CD4-positive, alpha-beta T cell (primary cell): ENCODE results near the gene ABCG2. TPM values are rescaled to one million over a fixed set of nuclear protein-coding genes. Genes with fewer than 3 reads are reported as not detected.

ENCODE experiments used
- ATAC-seq: fragments of 200-7000 bp; cut with Tn5 transposase; one replicate; pipeline ENCODE4 v1.10.0; 2022; ENCODE audit warnings: mild to moderate bottlenecking; ENCODE audit not compliant: poor library complexity
- CTCF ChIA-PET: fragments of 350-600 bp; sonication (Branson Sonifier 250); formaldehyde crosslinking; loops from one replicate; lab custom pipeline; 2021; ENCODE audit warnings: antibody characterized with exemption, inconsistent platforms; lab: Charles Lee
- POLR2A ChIA-PET: fragments of 350-600 bp; sonication (Branson Sonifier 250); formaldehyde crosslinking; loops from one replicate; lab custom pipeline; 2021; ENCODE audit warnings: antibody characterized with exemption, inconsistent platforms; lab: Charles Lee
- DNase-seq, 14 experiments: peaks; one replicate each; pipeline ENCODE4 v3.0.0-alpha.2; 2013 to 2020; ENCODE audit warnings: mixed read lengths in 2 of 14
- H3K27ac ChIP-seq, 2 donors: one replicate each; pipeline versions ENCODE4 v1.5.1 to v1.7.0; 2013; ENCODE audit warnings: low read length in 2 of 2, low read depth in 1 of 2, mild to moderate bottlenecking in 1 of 2
- H3K27me3 ChIP-seq, 2 experiments: 1 replicate in 1 of 2; 2 replicates in 1 of 2; pipeline versions ENCODE4 v1.6.1 to v1.7.0; 2013; ENCODE audit warnings: low read length in 2 of 2, control low read depth in 1 of 2, mild to moderate bottlenecking in 1 of 2, moderate library complexity in 1 of 2; ENCODE audit not compliant: insufficient read depth in 2 of 2, control insufficient read depth in 1 of 2
- H3K36me3 ChIP-seq: one replicate; pipeline ENCODE4 v1.6.1; 2013; ENCODE audit warnings: low read length, control low read depth; ENCODE audit not compliant: insufficient read depth
- H3K4me1 ChIP-seq: one replicate; pipeline ENCODE4 v1.6.1; 2013; ENCODE audit warnings: low read length, control low read depth; ENCODE audit not compliant: insufficient read depth
- H3K4me3 ChIP-seq: one replicate; pipeline ENCODE4 v1.5.1; 2013; ENCODE audit warnings: mild to moderate bottlenecking, low read length, moderate library complexity
- H3K9me3 ChIP-seq, 2 experiments: 1 replicate in 1 of 2; 2 replicates in 1 of 2; pipeline versions ENCODE4 v1.6.1 to v1.7.0; 2013; ENCODE audit warnings: low read length in 2 of 2, mild to moderate bottlenecking in 2 of 2, control low read depth in 1 of 2, moderate library complexity in 1 of 2; ENCODE audit not compliant: control insufficient read depth in 1 of 2, insufficient read depth in 1 of 2
- H3K27ac Mint-ChIP-seq: one replicate; pipeline ENCODE4 v1.8.0; 2020; ENCODE audit warnings: mixed read lengths
- H3K27me3 Mint-ChIP-seq: one replicate; pipeline ENCODE4 v1.8.0; 2021; ENCODE audit warnings: mixed read lengths
- H3K36me3 Mint-ChIP-seq: one replicate; pipeline ENCODE4 v1.8.0; 2021; ENCODE audit warnings: low read depth, mixed read lengths
- H3K4me1 Mint-ChIP-seq: one replicate; pipeline ENCODE4 v1.8.0; 2021; ENCODE audit warnings: low read depth, mixed read lengths
- H3K4me3 Mint-ChIP-seq: one replicate; pipeline ENCODE4 v1.8.0; 2020; ENCODE audit warnings: mild to moderate bottlenecking, mixed read lengths
- H3K9me3 Mint-ChIP-seq: one replicate; pipeline ENCODE4 v1.8.0; 2020; ENCODE audit warnings: mixed read lengths
- intact Hi-C, 2 experiments: fragments of 100-400 bp; cut with DNase I in 1 of 2; cut with micrococcal nuclease in 1 of 2; formaldehyde crosslinking; loops; one replicate each; pipeline versions ENCODE4 v1.15.1 to v1.9.0; 2023 to 2025; cut with DNase I, micrococcal nuclease
- total RNA-seq, 174 experiments: library from RNA in 2 of 174; stranded (reverse) in 2 of 174; gene quantifications; one replicate each; pipeline ENCODE4 v1.2.3 and lab custom pipeline; 2021 to 2026
- TF ChIP-seq, protein P1 (sequence below): fragments of 200-600 bp; IDR thresholded peaks from one replicate; pipeline ENCODE4 v1.8.0; 2022; ENCODE audit warnings: antibody characterized with exemption, mild to moderate bottlenecking

The ABCG2 gene
- total RNA-seq, 2 experiments from 2014 or later, result not detected

DNA sequence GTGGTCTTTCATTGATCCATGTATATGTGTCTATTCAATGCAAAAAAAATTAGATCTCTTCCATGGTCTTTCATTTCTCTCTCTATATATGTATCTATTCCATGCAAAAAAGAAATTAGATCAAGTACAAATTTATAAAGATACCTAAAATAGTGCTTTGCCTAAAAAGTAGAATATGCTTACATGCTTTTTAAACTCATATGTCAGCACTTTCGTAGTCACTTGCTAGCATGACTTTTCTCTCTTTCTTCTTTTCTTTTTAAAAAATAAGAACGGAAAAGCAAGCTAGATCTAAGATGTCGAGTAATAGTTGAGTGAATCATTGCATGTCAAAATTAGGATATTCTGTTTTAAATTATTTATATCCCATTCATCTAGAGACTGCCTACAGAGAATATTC, 100.1 kb downstream of the ABCG2 start:
- intact Hi-C loops, result no loop called here
- ChIA-PET CTCF (no interaction called here), POLR2A (no interaction called here)

DNA sequence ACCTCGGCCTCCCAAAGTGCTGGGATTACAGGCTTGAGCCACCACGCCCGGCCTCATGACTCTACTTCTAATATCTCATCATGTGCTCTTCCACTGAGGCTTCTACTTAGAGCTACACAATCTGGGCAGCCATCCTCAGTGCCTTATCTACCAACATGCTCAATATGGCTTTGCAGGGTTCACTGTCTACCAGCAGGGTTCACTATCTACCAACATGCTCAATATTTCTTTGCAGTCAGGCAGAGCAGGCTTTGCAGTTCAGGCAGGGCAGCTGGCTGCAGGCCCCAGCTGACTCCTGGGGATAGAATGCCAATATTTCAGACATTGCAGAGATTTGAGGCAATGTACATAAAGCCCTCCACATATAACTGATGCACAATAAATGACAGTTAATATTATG, 103.5 kb downstream of the ABCG2 start:
- Mint-ChIP-seq H3K27me3 (no peaks in the 10 kb centered on the region), H3K9me3 (no peaks in the 10 kb centered on the region), H3K4me1 (no peaks in the 10 kb centered on the region), H3K27ac (no peak overlapping the region), H3K4me3 (no peak overlapping the region), H3K36me3 (peaks cover 49% of the 10 kb centered on the region)
- ATAC-seq, result no peak
- CTCF ChIA-PET, result no interaction called here
- no peaks in the 10 kb centered on the region for H3K4me1 ChIP-seq
- no peaks in the 10 kb centered on the region for H3K27me3 ChIP-seq
- H3K36me3 ChIP-seq, result peaks cover 4% of the 10 kb centered on the region
- POLR2A ChIA-PET, result no interaction called here
- intact Hi-C loops, result no loop called here
- DNase-seq, result peak in 1 of 14 experiments; percentile 4
- H3K4me3 ChIP-seq, result no peak overlapping the region
- H3K27ac ChIP-seq, result no peak overlapping the region
- TF ChIP-seq, protein P1, sequence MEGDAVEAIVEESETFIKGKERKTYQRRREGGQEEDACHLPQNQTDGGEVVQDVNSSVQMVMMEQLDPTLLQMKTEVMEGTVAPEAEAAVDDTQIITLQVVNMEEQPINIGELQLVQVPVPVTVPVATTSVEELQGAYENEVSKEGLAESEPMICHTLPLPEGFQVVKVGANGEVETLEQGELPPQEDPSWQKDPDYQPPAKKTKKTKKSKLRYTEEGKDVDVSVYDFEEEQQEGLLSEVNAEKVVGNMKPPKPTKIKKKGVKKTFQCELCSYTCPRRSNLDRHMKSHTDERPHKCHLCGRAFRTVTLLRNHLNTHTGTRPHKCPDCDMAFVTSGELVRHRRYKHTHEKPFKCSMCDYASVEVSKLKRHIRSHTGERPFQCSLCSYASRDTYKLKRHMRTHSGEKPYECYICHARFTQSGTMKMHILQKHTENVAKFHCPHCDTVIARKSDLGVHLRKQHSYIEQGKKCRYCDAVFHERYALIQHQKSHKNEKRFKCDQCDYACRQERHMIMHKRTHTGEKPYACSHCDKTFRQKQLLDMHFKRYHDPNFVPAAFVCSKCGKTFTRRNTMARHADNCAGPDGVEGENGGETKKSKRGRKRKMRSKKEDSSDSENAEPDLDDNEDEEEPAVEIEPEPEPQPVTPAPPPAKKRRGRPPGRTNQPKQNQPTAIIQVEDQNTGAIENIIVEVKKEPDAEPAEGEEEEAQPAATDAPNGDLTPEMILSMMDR, result no peak
- H3K9me3 ChIP-seq, result no peaks in the 10 kb centered on the region

More for the DNA sequence above, 100.1 kb downstream of the ABCG2 start:
- Mint-ChIP-seq H3K27ac (no peak overlapping the region), H3K36me3 (peaks cover 44% of the 10 kb centered on the region), H3K4me3 (no peak overlapping the region), H3K4me1 (no peaks in the 10 kb centered on the region), H3K9me3 (no peaks in the 10 kb centered on the region), H3K27me3 (no peaks in the 10 kb centered on the region)
- H3K36me3 ChIP-seq, result peaks cover 4% of the 10 kb centered on the region
- no peaks in the 10 kb centered on the region for H3K4me1 ChIP-seq
- no peak overlapping the region for H3K27ac ChIP-seq
- H3K4me3 ChIP-seq, result no peak overlapping the region
- DNase-seq, result no peak
- no peaks in the 10 kb centered on the region for H3K27me3 ChIP-seq
- no peaks in the 10 kb centered on the region for H3K9me3 ChIP-seq
- ATAC-seq, result no peak
- TF ChIP-seq, protein P1, result no peak

DNA sequence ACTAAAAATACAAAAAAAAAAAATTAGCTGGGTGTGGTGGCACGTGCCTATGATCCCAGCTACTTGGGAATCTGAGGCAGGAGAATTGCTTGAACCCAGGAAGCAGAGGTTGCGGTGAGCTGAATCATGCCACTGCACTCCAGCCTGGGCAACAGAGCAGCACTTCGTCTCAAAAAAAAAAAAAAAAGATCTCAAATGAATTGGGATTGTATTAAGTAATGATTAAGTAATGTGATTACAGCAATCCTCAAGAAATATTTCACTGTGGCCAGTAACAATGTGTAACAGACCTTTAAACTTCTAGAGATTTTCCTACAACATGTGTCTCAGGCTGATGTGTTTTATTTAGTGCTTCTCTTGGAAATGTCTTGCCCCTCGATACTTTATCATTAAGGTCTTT, 104.2 kb downstream of the ABCG2 start:
- no peaks in the 10 kb centered on the region for H3K4me1 ChIP-seq
- H3K36me3 Mint-ChIP-seq, result peaks cover 44% of the 10 kb centered on the region
- no peaks in the 10 kb centered on the region for H3K9me3 ChIP-seq
- DNase-seq (no peak), ATAC-seq (no peak)
- H3K36me3 ChIP-seq, result peaks cover 4% of the 10 kb centered on the region
- TF ChIP-seq, protein P1, result no peak
- intact Hi-C loops, result no loop called here
- ChIA-PET POLR2A (interaction anchor here (0.6 kb wide), 1 partner anchor 406 kb away, joined by 3 read pairs; no protein-coding TSS in a partner anchor), CTCF (interaction anchor here (0.7 kb wide), 1 partner anchor 45 kb away, joined by 4 read pairs; no protein-coding TSS in a partner anchor)
- H3K27ac ChIP-seq, result no peak overlapping the region
- no peak overlapping the region for H3K4me3 Mint-ChIP-seq
- H3K27me3 ChIP-seq, result no peaks in the 10 kb centered on the region
- H3K9me3 Mint-ChIP-seq, result no peaks in the 10 kb centered on the region
- no peak overlapping the region for H3K27ac Mint-ChIP-seq
- no peaks in the 10 kb centered on the region for H3K27me3 Mint-ChIP-seq
- no peaks in the 10 kb centered on the region for H3K4me1 Mint-ChIP-seq
- no peak overlapping the region for H3K4me3 ChIP-seq
